NT2/D1 (cell line): Measurements from ENCODE around the gene B9D1.

Source experiments
- YY1 ChIP-seq: IDR thresholded peaks from 2 replicates; pipeline ENCODE4 v1.6.1; 2011; ENCODE audit not compliant: insufficient read length, insufficient read depth
- ZNF274 ChIP-seq: IDR thresholded peaks from 2 replicates; pipeline ENCODE4 v1.6.1; 2011; ENCODE audit warnings: mild to moderate bottlenecking, low read depth, low read length

DNA sequence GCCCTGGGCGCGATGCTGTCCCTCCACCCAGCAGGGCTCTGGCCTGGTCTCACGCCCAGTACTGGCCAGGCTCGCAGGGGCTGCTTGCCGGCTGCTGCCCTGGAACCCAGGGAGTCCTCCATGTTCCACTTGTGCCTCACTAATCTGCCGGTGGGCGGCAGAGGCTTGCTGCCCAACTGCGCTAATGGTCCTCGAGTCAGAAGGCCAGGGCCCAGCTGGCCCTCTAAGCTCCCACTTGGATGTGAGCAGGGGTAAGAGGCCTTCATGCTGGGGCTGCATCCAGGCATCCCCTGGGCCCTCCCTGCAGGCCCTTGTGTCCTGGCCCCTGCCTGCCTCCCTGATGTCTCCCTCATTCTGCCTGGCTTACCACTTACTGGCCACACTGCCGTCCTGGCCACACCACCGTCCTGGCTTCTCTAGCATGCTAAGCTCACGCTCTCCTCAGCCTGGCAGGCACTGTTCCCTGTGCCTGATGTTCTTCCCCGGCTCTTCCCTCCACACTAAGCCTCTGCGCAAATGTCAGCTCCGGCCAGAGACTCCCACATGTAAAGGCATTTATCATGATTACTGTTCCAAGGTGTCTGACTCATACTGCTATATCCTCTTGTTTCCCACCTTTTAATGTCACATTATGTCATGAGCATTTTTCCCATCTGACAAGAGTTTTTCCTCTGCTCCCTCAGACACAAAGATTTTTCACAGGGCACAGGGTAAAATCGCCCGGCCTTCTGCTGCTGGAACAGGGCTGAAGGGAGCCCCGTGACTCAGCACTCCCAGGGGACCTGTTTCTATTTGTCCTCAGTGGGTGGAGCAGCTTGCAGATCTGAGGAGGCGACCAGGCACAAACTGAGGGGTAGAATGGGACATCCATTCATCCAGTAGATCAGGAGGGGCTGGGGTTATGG, 15.9 kb downstream of the B9D1 start:
- TF ChIP-seq ZNF274 (no peak), YY1 (no peak)
